ENCODE results near the gene SMARCB1. TPM values are rescaled to one million over a fixed set of nuclear protein-coding genes. Genes with fewer than 3 reads are reported as not detected.

SMARCB1 gene
- total RNA-seq, 4 donors from 2014 or later: 39.1 to 64.4 (median 51.6) TPM

DNA sequence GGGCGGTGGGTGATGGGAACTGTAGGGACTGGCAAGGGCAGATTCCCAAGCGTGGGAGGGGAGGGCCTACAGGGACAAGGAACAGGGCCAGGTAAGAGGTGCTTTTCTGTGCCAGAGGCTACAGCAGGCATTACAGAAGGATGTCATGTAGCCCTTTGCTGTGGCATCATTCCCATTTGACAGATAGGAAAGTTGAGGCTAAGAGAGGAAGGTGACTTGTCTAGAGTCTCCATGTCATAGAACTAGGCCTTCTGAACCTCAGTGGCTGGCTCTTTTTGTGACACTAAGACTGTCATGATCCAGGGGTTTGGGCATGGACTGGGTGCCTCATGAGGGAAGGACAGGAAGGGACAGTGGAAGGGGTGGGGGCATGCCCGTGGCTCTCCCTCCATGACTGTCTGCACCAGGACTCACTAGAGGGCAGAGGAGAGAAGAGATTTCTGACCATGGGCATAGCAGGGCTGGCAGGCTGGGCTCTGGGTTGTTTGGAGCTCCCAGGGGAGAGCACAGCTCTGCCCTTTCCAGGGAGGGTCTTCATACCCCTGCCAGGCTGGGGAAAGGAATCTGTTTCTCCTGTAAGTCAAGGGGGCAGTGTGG lies 10.9 kb upstream of the SMARCB1 start:
- H3K27ac ChIP-seq: no peak overlapping the region
- intact Hi-C loops (cut with DNase I; ENCODE audit: low total_unique reads): no loop called here
- no peak for TF ChIP-seq POLR2A (IDR thresholded peaks at IDR 0.05)
- TF ChIP-seq, protein P1, sequence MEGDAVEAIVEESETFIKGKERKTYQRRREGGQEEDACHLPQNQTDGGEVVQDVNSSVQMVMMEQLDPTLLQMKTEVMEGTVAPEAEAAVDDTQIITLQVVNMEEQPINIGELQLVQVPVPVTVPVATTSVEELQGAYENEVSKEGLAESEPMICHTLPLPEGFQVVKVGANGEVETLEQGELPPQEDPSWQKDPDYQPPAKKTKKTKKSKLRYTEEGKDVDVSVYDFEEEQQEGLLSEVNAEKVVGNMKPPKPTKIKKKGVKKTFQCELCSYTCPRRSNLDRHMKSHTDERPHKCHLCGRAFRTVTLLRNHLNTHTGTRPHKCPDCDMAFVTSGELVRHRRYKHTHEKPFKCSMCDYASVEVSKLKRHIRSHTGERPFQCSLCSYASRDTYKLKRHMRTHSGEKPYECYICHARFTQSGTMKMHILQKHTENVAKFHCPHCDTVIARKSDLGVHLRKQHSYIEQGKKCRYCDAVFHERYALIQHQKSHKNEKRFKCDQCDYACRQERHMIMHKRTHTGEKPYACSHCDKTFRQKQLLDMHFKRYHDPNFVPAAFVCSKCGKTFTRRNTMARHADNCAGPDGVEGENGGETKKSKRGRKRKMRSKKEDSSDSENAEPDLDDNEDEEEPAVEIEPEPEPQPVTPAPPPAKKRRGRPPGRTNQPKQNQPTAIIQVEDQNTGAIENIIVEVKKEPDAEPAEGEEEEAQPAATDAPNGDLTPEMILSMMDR (IDR thresholded peaks at IDR 0.05): no peak

DNA sequence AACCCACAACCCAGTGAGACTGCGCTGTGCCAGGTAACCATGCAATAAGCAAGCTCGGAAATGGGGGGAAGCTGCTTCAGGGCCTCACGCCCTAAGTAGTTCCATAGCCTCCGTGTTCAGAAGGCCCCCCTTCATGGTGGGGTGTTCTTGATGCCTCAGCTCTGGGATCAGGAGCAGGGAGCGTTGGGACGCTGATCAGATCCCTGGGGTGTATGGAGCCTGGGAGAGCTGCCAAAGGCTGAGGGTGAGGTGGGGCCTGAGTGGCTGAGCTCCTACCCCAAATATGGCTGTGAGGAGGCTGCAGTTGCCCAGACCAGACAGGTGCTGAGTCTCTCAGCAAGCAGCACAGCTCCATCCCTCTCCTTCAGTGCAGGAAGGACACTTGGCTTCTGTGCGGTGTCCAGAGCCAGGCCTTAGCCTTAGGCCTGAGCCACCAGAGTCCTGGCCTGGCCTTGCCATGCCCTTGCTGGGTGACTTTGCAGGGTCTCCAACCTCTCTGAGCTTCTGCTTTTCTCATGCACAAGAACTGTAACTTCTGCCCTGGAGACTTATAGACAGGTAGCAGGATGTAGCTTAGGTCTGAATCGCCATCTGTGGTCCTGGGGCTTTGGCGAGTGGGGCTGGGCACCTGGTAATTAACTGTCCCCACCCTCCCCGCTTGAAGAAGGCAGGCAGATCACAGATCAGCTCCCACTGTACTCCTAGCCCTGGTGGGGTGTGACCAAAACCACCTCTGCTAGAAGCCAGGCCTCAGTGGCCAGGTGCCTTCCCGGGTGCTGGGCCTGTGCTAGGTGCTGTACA lies 8.8 kb upstream of the SMARCB1 start:
- intact Hi-C loops (cut with DNase I; ENCODE audit: low total_unique reads): no loop called here
- DNase-seq: peak; percentile 32 to 44
- Histone ChIP-seq H3K27ac (no peak overlapping the region), H3K36me3 (no peaks in the 10 kb centered on the region), H3K27me3 (no peaks in the 10 kb centered on the region), H3K9me3 (no peaks in the 10 kb centered on the region), H3K4me3 (no peak overlapping the region), H3K4me1 (no peaks in the 10 kb centered on the region)
- TF ChIP-seq, protein P1 (IDR thresholded peaks at IDR 0.05): no peak
- no peak for TF ChIP-seq POLR2A (IDR thresholded peaks at IDR 0.05)

More for the DNA sequence above, 10.9 kb upstream of the SMARCB1 start:
- H3K4me3 ChIP-seq: no peak overlapping the region
- DNase-seq: no peak
- H3K36me3 ChIP-seq: no peaks in the 10 kb centered on the region
- no peaks in the 10 kb centered on the region for H3K4me1 ChIP-seq
- no peaks in the 10 kb centered on the region for H3K9me3 ChIP-seq
- no peaks in the 10 kb centered on the region for H3K27me3 ChIP-seq

- no peaks in the 10 kb centered on the region for H3K9me3 ChIP-seq
- no peaks in the 10 kb centered on the region for H3K4me1 ChIP-seq
- H3K27ac ChIP-seq: no peak overlapping the region
- H3K4me3 ChIP-seq: no peak overlapping the region
- H3K27me3 ChIP-seq: no peaks in the 10 kb centered on the region
- intact Hi-C loops (cut with DNase I; ENCODE audit: low total_unique reads): no loop called here
- H3K36me3 ChIP-seq: no peaks in the 10 kb centered on the region
- DNase-seq: no peak
- TF ChIP-seq, protein P1 (IDR thresholded peaks at IDR 0.05): no peak
- TF ChIP-seq POLR2A (IDR thresholded peaks at IDR 0.05): no peak
Measured at GRCh38 chr22:23778577-23778900, 8.2 kb upstream of the SMARCB1 start.

DNA sequence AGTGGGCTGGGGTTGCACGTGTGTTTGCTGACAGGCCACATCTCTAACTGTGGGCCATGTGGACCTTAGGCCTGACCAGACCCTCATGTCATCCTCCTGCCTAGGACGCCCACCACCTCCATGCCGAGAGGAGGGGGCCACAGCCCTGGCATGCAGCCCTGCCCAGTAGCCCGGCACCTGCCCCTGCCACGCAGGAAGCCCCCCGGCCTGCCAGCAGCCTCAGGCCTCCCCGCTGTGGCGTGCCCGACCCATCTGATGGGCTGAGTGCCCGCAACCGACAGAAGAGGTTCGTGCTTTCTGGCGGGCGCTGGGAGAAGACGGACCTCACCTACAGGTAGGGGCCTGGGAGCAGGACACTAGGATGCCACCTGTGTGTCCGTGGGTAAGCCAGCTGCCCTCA lies 7.7 kb upstream of the SMARCB1 start:
- Histone ChIP-seq H3K4me1 (no peaks in the 10 kb centered on the region), H3K9me3 (no peaks in the 10 kb centered on the region), H3K4me3 (no peak overlapping the region), H3K27me3 (no peaks in the 10 kb centered on the region), H3K36me3 (no peaks in the 10 kb centered on the region), H3K27ac (no peak overlapping the region)
- TF ChIP-seq, protein P1 (IDR thresholded peaks at IDR 0.05): no peak
- TF ChIP-seq POLR2A (IDR thresholded peaks at IDR 0.05): no peak
- no peak for DNase-seq
- intact Hi-C loops (cut with DNase I; ENCODE audit: low total_unique reads): no loop called here

GRCh38 chr22:23779731-23780130 lies 7.0 kb upstream of the SMARCB1 start:
- DNase-seq: no peak
- H3K27ac ChIP-seq: no peak overlapping the region
- intact Hi-C loops (cut with DNase I; ENCODE audit: low total_unique reads): no loop called here
- no peaks in the 10 kb centered on the region for H3K36me3 ChIP-seq
- no peaks in the 10 kb centered on the region for H3K27me3 ChIP-seq
- TF ChIP-seq, protein P1 (IDR thresholded peaks at IDR 0.05): no peak
- TF ChIP-seq POLR2A (IDR thresholded peaks at IDR 0.05): no peak
- H3K4me1 ChIP-seq: no peaks in the 10 kb centered on the region
- no peak overlapping the region for H3K4me3 ChIP-seq
- no peaks in the 10 kb centered on the region for H3K9me3 ChIP-seq
